A172 (cell line): Measurements from ENCODE around the gene ZNF273. TPM values are rescaled to one million over a fixed set of nuclear protein-coding genes. Genes with fewer than 3 reads are reported as not detected.
"Not testable (repeated sequence)": the region's sequence is repeated elsewhere in the genome, so short reads cannot be mapped to it uniquely, and the experiment has no call there.

Experiments
- DNase-seq: peaks from one replicate; pipeline ENCODE4 v3.0.0-alpha.2; 2015; ENCODE audit warnings: low spot score
- total RNA-seq: library from RNA; depleted of rRNA; stranded (reverse); fragments of >200 nt; shearing (Covaris generic); gene quantifications from 2 replicates; pipeline ENCODE4 v1.2.3, GENCODE V29; 2014; rRNA removed

The ZNF273 gene
- total RNA-seq, 1 experiment from 2014 or later, result 17.1 TPM

- DNase-seq, result not testable (repeated sequence)
Observed at GRCh38 chr7:64944667-64945502, 41.8 kb downstream of the ZNF273 start.

- DNase-seq, result no peak
Observed at GRCh38 chr7:64945503-64946175, 42.6 kb downstream of the ZNF273 start.

- DNase-seq, result no peak
Observed at GRCh38 chr7:64946772-64947171, 43.7 kb downstream of the ZNF273 start.

- no peak for DNase-seq
Observed at GRCh38 chr7:64947252-64948000, 44.4 kb downstream of the ZNF273 start.

GRCh38 chr7:64948774-64949173 is 45.7 kb downstream of the ZNF273 start:
- not testable (repeated sequence) for DNase-seq

GRCh38 chr7:64950673-64951072 is 47.6 kb downstream of the ZNF273 start:
- not testable (repeated sequence) for DNase-seq

- DNase-seq, result peak; percentile 52
Observed at GRCh38 chr7:64951250-64951848, 48.3 kb downstream of the ZNF273 start.

- peak; percentile 13 for DNase-seq
Observed at GRCh38 chr7:64959072-64959747, 56.1 kb downstream of the ZNF273 start.

- DNase-seq, result no peak
Observed at GRCh38 chr7:64965594-64965993, 62.5 kb downstream of the ZNF273 start.

GRCh38 chr7:64978497-64979203 is 75.6 kb downstream of the ZNF273 start:
- DNase-seq, result no peak

Other genes with a start within 250 kb of the ZNF273 start
- gene ZNF107, start 237.1 kb upstream of the ZNF273 start, total RNA-seq, result 7.1 and 8.7 TPM in 2 replicates
- gene ZNF138, start 108.8 kb upstream of the ZNF273 start, total RNA-seq, result 9.4 and 17.0 TPM in 2 replicates
- 7.9 and 9.2 TPM in 2 replicates for gene ZNF117, start 87.8 kb downstream of the ZNF273 start, total RNA-seq
- 12.0 and 13.0 TPM in 2 replicates for gene ERV3-1, start 103.4 kb downstream of the ZNF273 start, total RNA-seq